GM21825 (cell line): Measurements from ENCODE around the gene FYN.

Source experiments
- ATAC-seq: cut with Tn5 transposase; IDR thresholded peaks from one replicate; pipeline ENCODE4 v1.9.1; 2021; ENCODE audit warnings: mild to moderate bottlenecking, moderate library complexity; ENCODE audit not compliant: unreplicated experiment

FYN gene

GRCh38 chr6:111772381-111772780 lies 100.9 kb downstream of the FYN start:
- no peak for ATAC-seq

- no peak for ATAC-seq
Observed at GRCh38 chr6:111771629-111772028, 101.6 kb downstream of the FYN start.

- ATAC-seq = no peak
Observed at GRCh38 chr6:111771094-111771432, 102.2 kb downstream of the FYN start.

GRCh38 chr6:111770263-111771093 lies 102.8 kb downstream of the FYN start:
- ATAC-seq = no peak

- ATAC-seq = no peak
Observed at GRCh38 chr6:111769365-111770152, 103.7 kb downstream of the FYN start.

GRCh38 chr6:111768431-111768770 lies 104.9 kb downstream of the FYN start:
- ATAC-seq = no peak

- ATAC-seq = no peak
Observed at GRCh38 chr6:111767752-111768430, 105.4 kb downstream of the FYN start.

- no peak for ATAC-seq
Observed at GRCh38 chr6:111766201-111766857, 106.9 kb downstream of the FYN start.

- no peak for ATAC-seq
Observed at GRCh38 chr6:111765763-111766162, 107.5 kb downstream of the FYN start.

- ATAC-seq = peak; percentile 60
Observed at GRCh38 chr6:111764238-111765175, 108.7 kb downstream of the FYN start.

GRCh38 chr6:111763381-111763780 lies 109.9 kb downstream of the FYN start:
- ATAC-seq = no peak

GRCh38 chr6:111761783-111762312 lies 111.4 kb downstream of the FYN start:
- ATAC-seq = no peak

- ATAC-seq = no peak
Observed at GRCh38 chr6:111761212-111761611, 112.0 kb downstream of the FYN start.

GRCh38 chr6:111759836-111760785 lies 113.1 kb downstream of the FYN start:
- no peak for ATAC-seq

- no peak for ATAC-seq
Observed at GRCh38 chr6:111759331-111759835, 113.9 kb downstream of the FYN start.

GRCh38 chr6:111758608-111759329 lies 114.5 kb downstream of the FYN start:
- ATAC-seq = no peak

GRCh38 chr6:111757342-111757741 lies 115.9 kb downstream of the FYN start:
- ATAC-seq = no peak

- ATAC-seq = no peak
Observed at GRCh38 chr6:111754423-111754822, 118.8 kb downstream of the FYN start.
